Measurements from ENCODE around the gene TMEM92.

DNA sequence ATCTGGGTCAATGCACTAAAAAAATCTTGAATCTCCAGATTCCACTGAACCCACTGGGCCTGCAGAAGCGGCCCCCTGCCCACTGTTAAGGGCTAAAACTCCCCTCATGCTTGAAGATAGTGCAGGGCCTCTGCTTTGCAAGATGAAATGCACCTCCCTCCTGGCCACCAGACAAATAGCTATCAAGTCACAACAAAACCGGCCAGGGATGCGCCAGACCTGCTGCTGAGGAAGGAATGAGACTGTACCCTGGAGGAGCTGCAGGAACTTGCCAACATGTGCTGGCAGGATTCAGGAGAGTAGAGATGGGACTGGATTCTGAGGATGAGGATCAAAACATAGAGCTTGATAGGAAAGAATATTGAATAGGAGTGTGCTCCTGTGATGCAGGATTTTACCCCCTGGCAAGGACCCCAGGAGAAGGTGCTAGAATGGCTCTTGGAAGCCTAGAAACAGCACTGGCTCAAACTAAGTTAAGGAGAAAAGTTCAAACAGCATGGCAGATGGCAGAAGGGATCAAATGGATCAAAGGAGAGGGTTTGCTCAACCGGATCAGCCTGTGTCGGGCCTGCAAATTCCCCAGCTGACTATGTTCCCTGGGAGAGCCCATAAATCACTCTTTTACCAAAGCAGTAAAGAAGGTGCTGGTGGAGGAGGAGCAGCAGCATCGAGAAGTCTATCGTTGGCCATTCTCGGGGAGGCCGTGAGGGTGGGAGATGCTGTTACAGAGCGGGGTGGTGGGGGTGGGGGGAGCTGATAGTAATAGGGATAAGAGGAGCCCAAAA is 44.4 kb downstream of the TMEM92 start:
- TF ChIP-seq POLR2A (IDR thresholded peaks at IDR 0.05) (no peak), EP300 (IDR thresholded peaks at IDR 0.05) (no peak), POLR2AphosphoS5 (IDR thresholded peaks at IDR 0.05) (no peak)
- TF ChIP-seq, protein P1, sequence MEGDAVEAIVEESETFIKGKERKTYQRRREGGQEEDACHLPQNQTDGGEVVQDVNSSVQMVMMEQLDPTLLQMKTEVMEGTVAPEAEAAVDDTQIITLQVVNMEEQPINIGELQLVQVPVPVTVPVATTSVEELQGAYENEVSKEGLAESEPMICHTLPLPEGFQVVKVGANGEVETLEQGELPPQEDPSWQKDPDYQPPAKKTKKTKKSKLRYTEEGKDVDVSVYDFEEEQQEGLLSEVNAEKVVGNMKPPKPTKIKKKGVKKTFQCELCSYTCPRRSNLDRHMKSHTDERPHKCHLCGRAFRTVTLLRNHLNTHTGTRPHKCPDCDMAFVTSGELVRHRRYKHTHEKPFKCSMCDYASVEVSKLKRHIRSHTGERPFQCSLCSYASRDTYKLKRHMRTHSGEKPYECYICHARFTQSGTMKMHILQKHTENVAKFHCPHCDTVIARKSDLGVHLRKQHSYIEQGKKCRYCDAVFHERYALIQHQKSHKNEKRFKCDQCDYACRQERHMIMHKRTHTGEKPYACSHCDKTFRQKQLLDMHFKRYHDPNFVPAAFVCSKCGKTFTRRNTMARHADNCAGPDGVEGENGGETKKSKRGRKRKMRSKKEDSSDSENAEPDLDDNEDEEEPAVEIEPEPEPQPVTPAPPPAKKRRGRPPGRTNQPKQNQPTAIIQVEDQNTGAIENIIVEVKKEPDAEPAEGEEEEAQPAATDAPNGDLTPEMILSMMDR (IDR thresholded peaks at IDR 0.05): no peak
